Measurements from ENCODE around the gene MCEMP1.
A peak's percentile ranks its signal among the peaks of the same experiment; 100 is the strongest.

Gene MCEMP1

GRCh38 chr19:7645656-7646425 lies 31.0 kb upstream of the MCEMP1 start:
- Histone ChIP-seq H3K79me1 (ENCODE audit: low read length) (no peaks in the 10 kb centered on the region), H3K4me3 (ENCODE audit: low read depth, low read length) (peak overlapping the region; percentile 6), H3K18ac (ENCODE audit: low read length) (no peak overlapping the region), H4K8ac (ENCODE audit: low read depth, low read length) (no peak overlapping the region), H3K14ac (ENCODE audit: low read length) (no peak overlapping the region), H2BK120ac (ENCODE audit: insufficient read depth, low read length, poor library complexity) (no peak overlapping the region), H2AK5ac (ENCODE audit: low read length) (no peak overlapping the region), H3K79me2 (ENCODE audit: control insufficient read depth, insufficient read depth, low read length, poor library complexity) (no peaks in the 10 kb centered on the region), H2BK12ac (ENCODE audit: low read length) (no peak overlapping the region), H3K36me3 (ENCODE audit: control insufficient read depth in 1 of 2, insufficient read depth in 2 of 2, low read length in 2 of 2) (peaks cover 33 to 38% of the 10 kb centered on the region in 2 experiments), H2BK5ac (ENCODE audit: low read depth, low read length, poor library complexity) (no peak overlapping the region), H4K91ac (ENCODE audit: low read depth, low read length) (no peak overlapping the region), H3K4me1 (ENCODE audit: control insufficient read depth in 1 of 2, insufficient read depth in 2 of 2, low read length in 2 of 2) (no peaks in the 10 kb centered on the region), H3K27me3 (ENCODE audit: insufficient read depth, low read length) (no peaks in the 10 kb centered on the region), H4K12ac (ENCODE audit: low read depth, low read length) (no peak overlapping the region), H3K27ac (ENCODE audit: low read depth, low read length) (no peak overlapping the region), H3K4me2 (ENCODE audit: low read length) (no peak overlapping the region), H3K9ac (ENCODE audit: low read length) (no peak overlapping the region), H3K23ac (ENCODE audit: low read length) (no peak overlapping the region), H3K9me3 (ENCODE audit: insufficient read depth, low read depth, low read length) (peaks cover 2% of the 10 kb centered on the region), H3K4ac (ENCODE audit: low read depth, low read length) (no peak overlapping the region), H2AFZ (ENCODE audit: insufficient read depth, low read length, poor library complexity) (no peak overlapping the region)
- DNase-seq: no peak
- WGBS (ENCODE audit: extremely low coverage, insufficient coverage, insufficient read length): no CpG with 5 or more reads among the region's 20 CpGs

GRCh38 chr19:7646426-7646700 lies 30.5 kb upstream of the MCEMP1 start:
- Histone ChIP-seq H3K4me2 (ENCODE audit: low read length) (no peak overlapping the region), H4K8ac (ENCODE audit: low read depth, low read length) (no peak overlapping the region), H3K4me1 (ENCODE audit: control insufficient read depth in 1 of 2, insufficient read depth in 2 of 2, low read length in 2 of 2) (no peaks in the 10 kb centered on the region), H3K4ac (ENCODE audit: low read depth, low read length) (no peak overlapping the region), H3K79me1 (ENCODE audit: low read length) (no peaks in the 10 kb centered on the region), H3K27ac (ENCODE audit: low read depth, low read length) (no peak overlapping the region), H2AK5ac (ENCODE audit: low read length) (no peak overlapping the region), H3K36me3 (ENCODE audit: control insufficient read depth in 1 of 2, insufficient read depth in 2 of 2, low read length in 2 of 2) (peaks cover 33 to 38% of the 10 kb centered on the region in 2 experiments), H4K12ac (ENCODE audit: low read depth, low read length) (no peak overlapping the region), H3K14ac (ENCODE audit: low read length) (no peak overlapping the region), H2BK5ac (ENCODE audit: low read depth, low read length, poor library complexity) (no peak overlapping the region), H4K91ac (ENCODE audit: low read depth, low read length) (no peak overlapping the region), H2BK12ac (ENCODE audit: low read length) (no peak overlapping the region), H3K79me2 (ENCODE audit: control insufficient read depth, insufficient read depth, low read length, poor library complexity) (no peaks in the 10 kb centered on the region), H3K27me3 (ENCODE audit: insufficient read depth, low read length) (no peaks in the 10 kb centered on the region), H3K4me3 (ENCODE audit: low read depth, low read length) (peak overlapping the region; percentile 6), H3K9me3 (ENCODE audit: insufficient read depth, low read depth, low read length) (peaks cover 2% of the 10 kb centered on the region), H3K9ac (ENCODE audit: low read length) (no peak overlapping the region), H2BK120ac (ENCODE audit: insufficient read depth, low read length, poor library complexity) (no peak overlapping the region), H3K23ac (ENCODE audit: low read length) (no peak overlapping the region), H2AFZ (ENCODE audit: insufficient read depth, low read length, poor library complexity) (no peak overlapping the region), H3K18ac (ENCODE audit: low read length) (no peak overlapping the region)
- no CpG with 5 or more reads among the region's 8 CpGs for WGBS (ENCODE audit: extremely low coverage, insufficient coverage, insufficient read length)
- DNase-seq: no peak

GRCh38 chr19:7647156-7647555 lies 29.7 kb upstream of the MCEMP1 start:
- Histone ChIP-seq H2BK5ac (ENCODE audit: low read depth, low read length, poor library complexity) (no peak overlapping the region), H3K79me2 (ENCODE audit: control insufficient read depth, insufficient read depth, low read length, poor library complexity) (no peaks in the 10 kb centered on the region), H3K9me3 (ENCODE audit: insufficient read depth, low read depth, low read length) (peaks cover 2% of the 10 kb centered on the region), H2AK5ac (ENCODE audit: low read length) (no peak overlapping the region), H4K8ac (ENCODE audit: low read depth, low read length) (no peak overlapping the region), H3K14ac (ENCODE audit: low read length) (no peak overlapping the region), H3K79me1 (ENCODE audit: low read length) (no peaks in the 10 kb centered on the region), H3K23ac (ENCODE audit: low read length) (no peak overlapping the region), H3K36me3 (ENCODE audit: control insufficient read depth in 1 of 2, insufficient read depth in 2 of 2, low read length in 2 of 2) (peaks cover 28 to 35% of the 10 kb centered on the region in 2 experiments), H3K27ac (ENCODE audit: low read depth, low read length) (no peak overlapping the region), H3K4me2 (ENCODE audit: low read length) (no peak overlapping the region), H3K27me3 (ENCODE audit: insufficient read depth, low read length) (no peaks in the 10 kb centered on the region), H3K4ac (ENCODE audit: low read depth, low read length) (no peak overlapping the region), H2BK12ac (ENCODE audit: low read length) (no peak overlapping the region), H3K4me1 (ENCODE audit: control insufficient read depth in 1 of 2, insufficient read depth in 2 of 2, low read length in 2 of 2) (peaks cover 0 to 1% of the 10 kb centered on the region in 2 experiments), H3K18ac (ENCODE audit: low read length) (no peak overlapping the region), H4K12ac (ENCODE audit: low read depth, low read length) (no peak overlapping the region), H4K91ac (ENCODE audit: low read depth, low read length) (peak overlapping the region; percentile 5), H3K4me3 (ENCODE audit: low read depth, low read length) (no peak overlapping the region), H2BK120ac (ENCODE audit: insufficient read depth, low read length, poor library complexity) (no peak overlapping the region), H2AFZ (ENCODE audit: insufficient read depth, low read length, poor library complexity) (no peak overlapping the region), H3K9ac (ENCODE audit: low read length) (no peak overlapping the region)
- peak in 1 of 2 donors; percentile 17 for DNase-seq
- WGBS (ENCODE audit: extremely low coverage, insufficient coverage, insufficient read length): no CpG with 5 or more reads among the region's 26 CpGs

GRCh38 chr19:7648265-7649014 lies 28.4 kb upstream of the MCEMP1 start:
- H3K27ac ChIP-seq (ENCODE audit: low read depth, low read length): no peak overlapping the region
- no peak overlapping the region for H2BK12ac ChIP-seq (ENCODE audit: low read length)
- no peak for DNase-seq
- H3K4me2 ChIP-seq (ENCODE audit: low read length): no peak overlapping the region
- no peak overlapping the region for H4K12ac ChIP-seq (ENCODE audit: low read depth, low read length)
- no peaks in the 10 kb centered on the region for H3K79me2 ChIP-seq (ENCODE audit: control insufficient read depth, insufficient read depth, low read length, poor library complexity)
- H3K4me3 ChIP-seq (ENCODE audit: low read depth, low read length): peak overlapping the region; percentile 43
- peaks cover 2% of the 10 kb centered on the region for H3K9me3 ChIP-seq (ENCODE audit: insufficient read depth, low read depth, low read length)
- peaks cover 2 to 4% of the 10 kb centered on the region in 2 experiments for H3K4me1 ChIP-seq (ENCODE audit: control insufficient read depth in 1 of 2, insufficient read depth in 2 of 2, low read length in 2 of 2)
- H3K36me3 ChIP-seq (ENCODE audit: control insufficient read depth in 1 of 2, insufficient read depth in 2 of 2, low read length in 2 of 2): peaks cover 21 to 27% of the 10 kb centered on the region in 2 experiments
- no peaks in the 10 kb centered on the region for H3K27me3 ChIP-seq (ENCODE audit: insufficient read depth, low read length)
- WGBS (ENCODE audit: extremely low coverage, insufficient coverage, insufficient read length): no CpG with 5 or more reads among the region's 15 CpGs
- H3K14ac ChIP-seq (ENCODE audit: low read length): no peak overlapping the region
- no peak overlapping the region for H4K91ac ChIP-seq (ENCODE audit: low read depth, low read length)
- H3K4ac ChIP-seq (ENCODE audit: low read depth, low read length): no peak overlapping the region
- H3K79me1 ChIP-seq (ENCODE audit: low read length): no peaks in the 10 kb centered on the region
- no peak overlapping the region for H2AK5ac ChIP-seq (ENCODE audit: low read length)
- no peak overlapping the region for H2BK120ac ChIP-seq (ENCODE audit: insufficient read depth, low read length, poor library complexity)
- H3K23ac ChIP-seq (ENCODE audit: low read length): no peak overlapping the region
- H2BK5ac ChIP-seq (ENCODE audit: low read depth, low read length, poor library complexity): no peak overlapping the region
- no peak overlapping the region for H4K8ac ChIP-seq (ENCODE audit: low read depth, low read length)
- no peak overlapping the region for H3K18ac ChIP-seq (ENCODE audit: low read length)
- H3K9ac ChIP-seq (ENCODE audit: low read length): no peak overlapping the region
- no peak overlapping the region for H2AFZ ChIP-seq (ENCODE audit: insufficient read depth, low read length, poor library complexity)
